ENCODE measurements around the gene CALN1.

The CALN1 gene

GRCh38 chr7:72182036-72182435 is 230.1 kb downstream of the CALN1 start:
- Histone ChIP-seq H3K23ac (ENCODE audit: low read depth, low read length, poor library complexity) (no peak overlapping the region), H3K79me1 (ENCODE audit: low read depth, low read length) (no peaks in the 10 kb centered on the region), H3K36me3 (replicated peaks in 1 of 2; ENCODE audit: control insufficient read depth in 2 of 2, insufficient read depth in 2 of 2, low read length in 2 of 2) (no peaks in the 10 kb centered on the region), H2BK15ac (ENCODE audit: low read length) (no peak overlapping the region), H3K4me1 (ENCODE audit: control insufficient read depth in 2 of 2, insufficient read depth in 1 of 2, low read depth in 1 of 2, low read length in 2 of 2) (no peaks in the 10 kb centered on the region), H2BK5ac (ENCODE audit: low read length) (no peak overlapping the region), H2BK12ac (ENCODE audit: low read length) (no peak overlapping the region), H3K18ac (ENCODE audit: low read length) (no peak overlapping the region), H3K27ac (replicated peaks; ENCODE audit: low read length) (no peak overlapping the region), H4K91ac (ENCODE audit: low read depth, low read length, poor library complexity) (no peak overlapping the region), H3K4me3 (ENCODE audit: low read length in 2 of 2) (no peak overlapping the region), H3K27me3 (ENCODE audit: control insufficient read depth in 3 of 3, insufficient read depth in 3 of 3, low read depth in 1 of 3, low read length in 3 of 3) (no peaks in the 10 kb centered on the region), H3K9ac (ENCODE audit: low read depth, low read length, poor library complexity) (no peak overlapping the region), H2AK5ac (ENCODE audit: low read depth, low read length) (no peak overlapping the region), H2AFZ (ENCODE audit: low read length) (no peak overlapping the region), H3K4ac (ENCODE audit: low read length) (no peak overlapping the region), H3K4me2 (ENCODE audit: insufficient read depth, low read length, poor library complexity, severe bottlenecking) (no peak overlapping the region), H3K14ac (ENCODE audit: low read length) (no peak overlapping the region), H2BK120ac (ENCODE audit: low read depth, low read length) (no peak overlapping the region), H3K9me3 (replicated peaks in 1 of 2; ENCODE audit: control insufficient read depth in 2 of 2, insufficient read depth in 1 of 2, low read depth in 1 of 2, low read length in 2 of 2) (no peaks in the 10 kb centered on the region), H4K8ac (ENCODE audit: low read depth, low read length) (no peak overlapping the region)
- no CpG with 5 or more reads among the region's 4 CpGs for WGBS, 2 donors (ENCODE audit: extremely low coverage in 2 of 2, insufficient read length in 2 of 2, insufficient replicate concordance in 1 of 2)
- no peak for DNase-seq (ENCODE audit: low spot score)

GRCh38 chr7:72176875-72177274 is 235.3 kb downstream of the CALN1 start:
- H3K27me3 ChIP-seq (ENCODE audit: control insufficient read depth in 3 of 3, insufficient read depth in 3 of 3, low read depth in 1 of 3, low read length in 3 of 3), result no peaks in the 10 kb centered on the region
- no peak overlapping the region for H4K8ac ChIP-seq (ENCODE audit: low read depth, low read length)
- H2BK5ac ChIP-seq (ENCODE audit: low read length), result no peak overlapping the region
- H3K18ac ChIP-seq (ENCODE audit: low read length), result no peak overlapping the region
- H2AK5ac ChIP-seq (ENCODE audit: low read depth, low read length), result no peak overlapping the region
- H3K23ac ChIP-seq (ENCODE audit: low read depth, low read length, poor library complexity), result no peak overlapping the region
- H3K4ac ChIP-seq (ENCODE audit: low read length), result no peak overlapping the region
- H2BK12ac ChIP-seq (ENCODE audit: low read length), result no peak overlapping the region
- H3K4me2 ChIP-seq (ENCODE audit: insufficient read depth, low read length, poor library complexity, severe bottlenecking), result no peak overlapping the region
- H3K79me1 ChIP-seq (ENCODE audit: low read depth, low read length), result no peaks in the 10 kb centered on the region
- H3K36me3 ChIP-seq (replicated peaks in 1 of 2; ENCODE audit: control insufficient read depth in 2 of 2, insufficient read depth in 2 of 2, low read length in 2 of 2), result no peaks in the 10 kb centered on the region
- H3K9me3 ChIP-seq (replicated peaks in 1 of 2; ENCODE audit: control insufficient read depth in 2 of 2, insufficient read depth in 1 of 2, low read depth in 1 of 2, low read length in 2 of 2), result peaks cover 0 to 2% of the 10 kb centered on the region in 2 donors
- no peak overlapping the region for H3K14ac ChIP-seq (ENCODE audit: low read length)
- no CpG with 5 or more reads among the region's 5 CpGs for WGBS, 2 donors (ENCODE audit: extremely low coverage in 2 of 2, insufficient read length in 2 of 2, insufficient replicate concordance in 1 of 2)
- H3K27ac ChIP-seq (replicated peaks; ENCODE audit: low read length), result no peak overlapping the region
- H3K4me3 ChIP-seq (ENCODE audit: low read length in 2 of 2), result no peak overlapping the region
- DNase-seq (ENCODE audit: low spot score), result no peak
- no peak overlapping the region for H2AFZ ChIP-seq (ENCODE audit: low read length)
- H4K91ac ChIP-seq (ENCODE audit: low read depth, low read length, poor library complexity), result no peak overlapping the region
- no peak overlapping the region for H3K9ac ChIP-seq (ENCODE audit: low read depth, low read length, poor library complexity)
- H2BK120ac ChIP-seq (ENCODE audit: low read depth, low read length), result no peak overlapping the region
- H2BK15ac ChIP-seq (ENCODE audit: low read length), result no peak overlapping the region
- no peaks in the 10 kb centered on the region for H3K4me1 ChIP-seq (ENCODE audit: control insufficient read depth in 2 of 2, insufficient read depth in 1 of 2, low read depth in 1 of 2, low read length in 2 of 2)

- H3K4ac ChIP-seq (ENCODE audit: low read length), result no peak overlapping the region
- no peaks in the 10 kb centered on the region for H3K27me3 ChIP-seq (ENCODE audit: control insufficient read depth in 3 of 3, insufficient read depth in 3 of 3, low read depth in 1 of 3, low read length in 3 of 3)
- H3K9ac ChIP-seq (ENCODE audit: low read depth, low read length, poor library complexity), result no peak overlapping the region
- H3K23ac ChIP-seq (ENCODE audit: low read depth, low read length, poor library complexity), result no peak overlapping the region
- no peak overlapping the region for H4K8ac ChIP-seq (ENCODE audit: low read depth, low read length)
- no peak overlapping the region for H3K4me2 ChIP-seq (ENCODE audit: insufficient read depth, low read length, poor library complexity, severe bottlenecking)
- H3K4me3 ChIP-seq (ENCODE audit: low read length in 2 of 2), result no peak overlapping the region
- no CpG with 5 or more reads among the region's 3 CpGs for WGBS, 2 donors (ENCODE audit: extremely low coverage in 2 of 2, insufficient read length in 2 of 2, insufficient replicate concordance in 1 of 2)
- no peak overlapping the region for H2BK15ac ChIP-seq (ENCODE audit: low read length)
- no peak for DNase-seq (ENCODE audit: low spot score)
- no peaks in the 10 kb centered on the region for H3K4me1 ChIP-seq (ENCODE audit: control insufficient read depth in 2 of 2, insufficient read depth in 1 of 2, low read depth in 1 of 2, low read length in 2 of 2)
- peaks cover 0 to 2% of the 10 kb centered on the region in 2 donors for H3K9me3 ChIP-seq (replicated peaks in 1 of 2; ENCODE audit: control insufficient read depth in 2 of 2, insufficient read depth in 1 of 2, low read depth in 1 of 2, low read length in 2 of 2)
- no peak overlapping the region for H3K18ac ChIP-seq (ENCODE audit: low read length)
- peaks cover 1% of the 10 kb centered on the region for H3K79me1 ChIP-seq (ENCODE audit: low read depth, low read length)
- H4K91ac ChIP-seq (ENCODE audit: low read depth, low read length, poor library complexity), result no peak overlapping the region
- no peak overlapping the region for H2BK5ac ChIP-seq (ENCODE audit: low read length)
- no peak overlapping the region for H2AK5ac ChIP-seq (ENCODE audit: low read depth, low read length)
- H2AFZ ChIP-seq (ENCODE audit: low read length), result no peak overlapping the region
- H2BK12ac ChIP-seq (ENCODE audit: low read length), result no peak overlapping the region
- H3K27ac ChIP-seq (replicated peaks; ENCODE audit: low read length), result no peak overlapping the region
- H3K14ac ChIP-seq (ENCODE audit: low read length), result no peak overlapping the region
- no peaks in the 10 kb centered on the region for H3K36me3 ChIP-seq (replicated peaks in 1 of 2; ENCODE audit: control insufficient read depth in 2 of 2, insufficient read depth in 2 of 2, low read length in 2 of 2)
- no peak overlapping the region for H2BK120ac ChIP-seq (ENCODE audit: low read depth, low read length)
Observed at GRCh38 chr7:72170475-72170874, 241.7 kb downstream of the CALN1 start.

GRCh38 chr7:72163271-72163670 is 248.9 kb downstream of the CALN1 start:
- H4K8ac ChIP-seq (ENCODE audit: low read depth, low read length), result no peak overlapping the region
- no peak overlapping the region for H2BK12ac ChIP-seq (ENCODE audit: low read length)
- no peak overlapping the region for H3K9ac ChIP-seq (ENCODE audit: low read depth, low read length, poor library complexity)
- H3K4me1 ChIP-seq (ENCODE audit: control insufficient read depth in 2 of 2, insufficient read depth in 1 of 2, low read depth in 1 of 2, low read length in 2 of 2), result no peaks in the 10 kb centered on the region
- no peak overlapping the region for H2AK5ac ChIP-seq (ENCODE audit: low read depth, low read length)
- no peak overlapping the region for H3K4me3 ChIP-seq (ENCODE audit: low read length in 2 of 2)
- no peak overlapping the region for H4K91ac ChIP-seq (ENCODE audit: low read depth, low read length, poor library complexity)
- no peak overlapping the region for H2AFZ ChIP-seq (ENCODE audit: low read length)
- H3K18ac ChIP-seq (ENCODE audit: low read length), result no peak overlapping the region
- H3K9me3 ChIP-seq (replicated peaks in 1 of 2; ENCODE audit: control insufficient read depth in 2 of 2, insufficient read depth in 1 of 2, low read depth in 1 of 2, low read length in 2 of 2), result peaks cover 0 to 7% of the 10 kb centered on the region in 2 donors
- no peaks in the 10 kb centered on the region for H3K36me3 ChIP-seq (replicated peaks in 1 of 2; ENCODE audit: control insufficient read depth in 2 of 2, insufficient read depth in 2 of 2, low read length in 2 of 2)
- H3K27me3 ChIP-seq (ENCODE audit: control insufficient read depth in 3 of 3, insufficient read depth in 3 of 3, low read depth in 1 of 3, low read length in 3 of 3), result no peaks in the 10 kb centered on the region
- no peak overlapping the region for H2BK15ac ChIP-seq (ENCODE audit: low read length)
- H3K23ac ChIP-seq (ENCODE audit: low read depth, low read length, poor library complexity), result no peak overlapping the region
- H2BK120ac ChIP-seq (ENCODE audit: low read depth, low read length), result no peak overlapping the region
- H3K4me2 ChIP-seq (ENCODE audit: insufficient read depth, low read length, poor library complexity, severe bottlenecking), result no peak overlapping the region
- H2BK5ac ChIP-seq (ENCODE audit: low read length), result no peak overlapping the region
- H3K14ac ChIP-seq (ENCODE audit: low read length), result no peak overlapping the region
- no peaks in the 10 kb centered on the region for H3K79me1 ChIP-seq (ENCODE audit: low read depth, low read length)
- H3K4ac ChIP-seq (ENCODE audit: low read length), result no peak overlapping the region
- no CpG with 5 or more reads among the region's 2 CpGs for WGBS, 2 donors (ENCODE audit: extremely low coverage in 2 of 2, insufficient read length in 2 of 2, insufficient replicate concordance in 1 of 2)
- no peak for DNase-seq (ENCODE audit: low spot score)
- H3K27ac ChIP-seq (replicated peaks; ENCODE audit: low read length), result no peak overlapping the region
